Astrocyte (in vitro differentiated cells and primary cell): ENCODE results near the gene EIF4B. TPM values are rescaled to one million over a fixed set of nuclear protein-coding genes. Genes with fewer than 3 reads are reported as not detected.

Source experiments
- DNase-seq: peaks from one replicate; pipeline ENCODE4 v3.0.0-alpha.2; 2010; ENCODE audit warnings: low read depth
- FAIRE-seq: peaks from 2 replicates; lab custom pipeline; 2011; peaks lifted over from hg19 to GRCh38; lab: Jason Lieb, UNC
- H2AFZ ChIP-seq: 2 replicates; pipeline ENCODE4 v1.6.0; 2012; ENCODE audit warnings: low read depth, low read length, inconsistent platforms
- H3K27ac ChIP-seq: 2 replicates; pipeline ENCODE4 v1.5.1; 2011; ENCODE audit warnings: low read depth, low read length, inconsistent platforms
- H3K27me3 ChIP-seq: 2 replicates; pipeline ENCODE4 v1.6.0; 2011; ENCODE audit warnings: low read length, inconsistent platforms; ENCODE audit not compliant: insufficient read depth
- H3K36me3 ChIP-seq: 2 replicates; pipeline ENCODE4 v1.5.1; 2011; ENCODE audit warnings: low read length, inconsistent platforms; ENCODE audit not compliant: insufficient read depth
- H3K4me1 ChIP-seq: 2 replicates; pipeline ENCODE4 v1.5.1; 2011; ENCODE audit warnings: low read length, inconsistent platforms; ENCODE audit not compliant: insufficient read depth
- H3K4me2 ChIP-seq: 2 replicates; pipeline ENCODE4 v1.6.0; 2012; ENCODE audit warnings: low read length, inconsistent platforms
- H3K4me3 ChIP-seq: 2 replicates; pipeline ENCODE4 v1.5.1; 2011; ENCODE audit warnings: low read depth, mild to moderate bottlenecking, low read length, inconsistent platforms; ENCODE audit not compliant: insufficient read depth
- H3K79me2 ChIP-seq: 2 replicates; pipeline ENCODE4 v1.6.0; 2012; ENCODE audit warnings: mild to moderate bottlenecking, low read length, inconsistent platforms; ENCODE audit not compliant: insufficient read depth
- H3K9ac ChIP-seq: 2 replicates; pipeline ENCODE4 v1.6.0; 2012; ENCODE audit warnings: mild to moderate bottlenecking, low read length, inconsistent platforms
- H3K9me3 ChIP-seq: 2 replicates; pipeline ENCODE4 v1.5.1; 2012; ENCODE audit warnings: low read depth, mild to moderate bottlenecking, low read length, inconsistent platforms; ENCODE audit not compliant: insufficient read depth
- H4K20me1 ChIP-seq: 2 replicates; pipeline ENCODE4 v1.6.0; 2012; ENCODE audit warnings: low read length, inconsistent platforms; ENCODE audit not compliant: insufficient read depth
- H3K27ac Mint-ChIP-seq: one replicate; pipeline ENCODE4 v1.8.0; 2021; ENCODE audit warnings: mild to moderate bottlenecking, mixed read lengths; ENCODE audit not compliant: unreplicated experiment
- H3K27me3 Mint-ChIP-seq: one replicate; pipeline ENCODE4 v1.8.0; 2021; ENCODE audit warnings: low read depth, mixed read lengths; ENCODE audit not compliant: unreplicated experiment
- H3K36me3 Mint-ChIP-seq: one replicate; pipeline ENCODE4 v1.8.0; 2021; ENCODE audit warnings: low read depth, mixed read lengths; ENCODE audit not compliant: unreplicated experiment
- H3K4me1 Mint-ChIP-seq: one replicate; pipeline ENCODE4 v1.8.0; 2021; ENCODE audit warnings: low read depth, mixed read lengths; ENCODE audit not compliant: unreplicated experiment
- H3K4me3 Mint-ChIP-seq: one replicate; pipeline ENCODE4 v1.8.0; 2021; ENCODE audit warnings: mild to moderate bottlenecking, moderate library complexity, mixed read lengths; ENCODE audit not compliant: unreplicated experiment
- H3K9me3 Mint-ChIP-seq: one replicate; pipeline ENCODE4 v1.8.0; 2021; ENCODE audit warnings: mild to moderate bottlenecking, mixed read lengths; ENCODE audit not compliant: unreplicated experiment
- EZH2 ChIP-seq: IDR thresholded peaks from 2 replicates; pipeline ENCODE4 v1.6.1; 2012; ENCODE audit warnings: mild to moderate bottlenecking, low read length, inconsistent platforms; ENCODE audit not compliant: insufficient read depth
- total RNA-seq: library from RNA; stranded (reverse); gene quantifications from 2 replicates; pipeline ENCODE4 v1.2.1, GENCODE V29; 2021
- TF ChIP-seq, protein P1 (sequence below): IDR thresholded peaks from 2 replicates; pipeline ENCODE4 v1.5.1; 2011; ENCODE audit warnings: low read depth, mild to moderate bottlenecking, inconsistent platforms, low read length, moderate library complexity; ENCODE audit not compliant: insufficient read depth

Gene EIF4B
- total RNA-seq, 1 donor from 2014 or later, result 242 TPM

DNA sequence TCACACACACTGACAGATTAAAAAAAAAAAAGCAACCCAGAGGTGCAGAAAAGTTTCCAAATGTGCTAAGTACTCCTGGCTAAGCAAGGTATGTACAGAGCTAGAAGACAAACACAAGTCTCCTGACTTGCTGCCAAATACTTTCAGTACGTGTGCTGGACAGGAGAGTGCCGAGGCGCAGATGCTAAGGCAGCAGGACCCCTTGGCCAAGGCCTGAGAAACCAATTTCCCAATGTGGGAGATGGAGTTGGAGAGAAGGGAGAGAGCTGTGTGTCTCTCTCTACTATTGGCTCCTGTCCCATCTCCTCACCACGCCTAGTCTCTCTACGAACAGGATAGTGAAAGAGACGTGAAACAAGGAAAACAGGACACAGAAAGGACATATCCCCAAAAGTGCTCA is 67.6 kb downstream of the EIF4B start:
- no peaks in the 10 kb centered on the region for H3K9me3 ChIP-seq
- peaks cover 5% of the 10 kb centered on the region for H4K20me1 ChIP-seq
- peaks cover 27% of the 10 kb centered on the region for H3K4me1 Mint-ChIP-seq
- no peak overlapping the region for H3K4me3 ChIP-seq
- H3K9me3 Mint-ChIP-seq, result no peaks in the 10 kb centered on the region
- no peak overlapping the region for H3K4me3 Mint-ChIP-seq
- no peaks in the 10 kb centered on the region for H3K27me3 Mint-ChIP-seq
- H3K27ac Mint-ChIP-seq, result no peak overlapping the region
- H3K4me1 ChIP-seq, result peaks cover 31% of the 10 kb centered on the region
- H3K79me2 ChIP-seq, result peaks cover 26% of the 10 kb centered on the region
- H2AFZ ChIP-seq, result no peak overlapping the region
- no peak overlapping the region for H3K9ac ChIP-seq
- peaks cover 54% of the 10 kb centered on the region for H3K36me3 Mint-ChIP-seq
- peaks cover 33% of the 10 kb centered on the region for H3K36me3 ChIP-seq
- no peak overlapping the region for H3K27ac ChIP-seq
- no peak for TF ChIP-seq EZH2
- TF ChIP-seq, protein P1, sequence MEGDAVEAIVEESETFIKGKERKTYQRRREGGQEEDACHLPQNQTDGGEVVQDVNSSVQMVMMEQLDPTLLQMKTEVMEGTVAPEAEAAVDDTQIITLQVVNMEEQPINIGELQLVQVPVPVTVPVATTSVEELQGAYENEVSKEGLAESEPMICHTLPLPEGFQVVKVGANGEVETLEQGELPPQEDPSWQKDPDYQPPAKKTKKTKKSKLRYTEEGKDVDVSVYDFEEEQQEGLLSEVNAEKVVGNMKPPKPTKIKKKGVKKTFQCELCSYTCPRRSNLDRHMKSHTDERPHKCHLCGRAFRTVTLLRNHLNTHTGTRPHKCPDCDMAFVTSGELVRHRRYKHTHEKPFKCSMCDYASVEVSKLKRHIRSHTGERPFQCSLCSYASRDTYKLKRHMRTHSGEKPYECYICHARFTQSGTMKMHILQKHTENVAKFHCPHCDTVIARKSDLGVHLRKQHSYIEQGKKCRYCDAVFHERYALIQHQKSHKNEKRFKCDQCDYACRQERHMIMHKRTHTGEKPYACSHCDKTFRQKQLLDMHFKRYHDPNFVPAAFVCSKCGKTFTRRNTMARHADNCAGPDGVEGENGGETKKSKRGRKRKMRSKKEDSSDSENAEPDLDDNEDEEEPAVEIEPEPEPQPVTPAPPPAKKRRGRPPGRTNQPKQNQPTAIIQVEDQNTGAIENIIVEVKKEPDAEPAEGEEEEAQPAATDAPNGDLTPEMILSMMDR, result no peak
- FAIRE-seq (no peak), DNase-seq (no peak)
- no peaks in the 10 kb centered on the region for H3K27me3 ChIP-seq
- no peak overlapping the region for H3K4me2 ChIP-seq

DNA sequence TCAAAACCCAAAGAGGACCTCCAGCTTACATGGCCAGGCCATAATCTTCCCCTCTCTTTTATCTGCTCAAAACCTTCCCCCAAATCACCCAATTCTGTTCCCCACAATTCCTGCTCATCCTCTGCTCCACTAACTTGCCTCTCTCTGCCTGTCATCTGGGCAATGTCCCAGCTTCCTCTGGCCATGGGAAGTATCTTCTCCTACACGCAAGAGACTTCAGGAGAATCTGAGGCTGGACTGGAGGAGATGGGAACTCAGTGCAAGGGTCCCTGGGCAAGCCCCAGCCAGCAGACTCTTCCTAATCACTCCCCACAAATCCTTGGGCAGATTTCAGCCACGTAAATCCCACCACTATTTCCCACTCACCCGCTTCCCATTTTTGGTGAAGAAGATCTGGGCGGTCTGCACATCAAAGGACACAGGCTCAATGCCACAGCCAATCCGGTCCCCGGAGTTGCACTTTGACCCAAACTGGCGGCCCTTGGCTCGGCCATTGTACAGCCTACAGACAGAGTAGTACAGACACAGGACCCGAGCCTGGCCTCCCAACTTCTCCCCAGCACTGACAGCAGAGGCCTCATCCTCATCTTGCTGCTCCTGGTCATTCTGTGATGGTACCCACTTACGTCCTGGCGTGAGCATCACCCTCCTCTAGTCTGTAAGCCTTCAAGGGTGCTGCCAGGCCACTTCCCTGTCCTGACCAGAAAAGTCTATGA is 68.2 kb downstream of the EIF4B start:
- Histone ChIP-seq H3K27ac (no peak overlapping the region), H2AFZ (no peak overlapping the region), H3K27me3 (no peaks in the 10 kb centered on the region), H3K4me2 (no peak overlapping the region), H3K9ac (no peak overlapping the region), H3K4me3 (no peak overlapping the region), H3K79me2 (peaks cover 26% of the 10 kb centered on the region), H3K36me3 (peaks cover 33% of the 10 kb centered on the region), H3K9me3 (no peaks in the 10 kb centered on the region), H3K4me1 (peaks cover 29% of the 10 kb centered on the region), H4K20me1 (peaks cover 5% of the 10 kb centered on the region)
- no peak for TF ChIP-seq EZH2
- TF ChIP-seq, protein P1, result no peak
- Mint-ChIP-seq H3K36me3 (peaks cover 49% of the 10 kb centered on the region), H3K27me3 (no peaks in the 10 kb centered on the region), H3K27ac (no peak overlapping the region), H3K4me3 (no peak overlapping the region), H3K4me1 (peaks cover 27% of the 10 kb centered on the region), H3K9me3 (no peaks in the 10 kb centered on the region)
- no peak for DNase-seq
- no peak for FAIRE-seq

DNA sequence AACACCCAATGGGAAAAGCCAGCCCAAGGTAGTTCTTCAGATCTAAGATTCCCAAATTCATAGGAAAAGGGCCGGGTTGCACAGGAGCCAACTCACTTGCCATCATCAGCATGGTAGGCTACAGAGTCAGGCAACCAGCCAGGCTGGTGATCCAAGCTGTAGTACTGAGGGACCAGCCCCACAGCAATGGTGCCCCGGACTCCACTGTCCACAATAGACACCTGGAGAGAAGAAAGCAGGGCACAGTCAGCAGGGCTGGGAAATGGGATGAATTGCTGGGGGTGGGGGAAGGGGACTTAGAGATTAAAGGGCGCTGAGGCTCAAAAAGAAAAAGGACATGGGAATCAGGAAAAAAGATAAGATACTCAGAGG is 68.7 kb downstream of the EIF4B start:
- no peaks in the 10 kb centered on the region for H3K9me3 Mint-ChIP-seq
- peaks cover 47% of the 10 kb centered on the region for H3K36me3 Mint-ChIP-seq
- TF ChIP-seq EZH2, result no peak
- TF ChIP-seq, protein P1, result no peak

More for the DNA sequence above, 68.7 kb downstream of the EIF4B start:
- H3K4me1 Mint-ChIP-seq, result peaks cover 27% of the 10 kb centered on the region
- Histone ChIP-seq H3K9ac (no peak overlapping the region), H3K27me3 (no peaks in the 10 kb centered on the region), H3K36me3 (peaks cover 32% of the 10 kb centered on the region), H3K4me1 (peaks cover 34% of the 10 kb centered on the region), H2AFZ (no peak overlapping the region), H3K4me2 (no peak overlapping the region), H4K20me1 (peaks cover 3% of the 10 kb centered on the region), H3K79me2 (peaks cover 26% of the 10 kb centered on the region), H3K4me3 (no peak overlapping the region), H3K9me3 (no peaks in the 10 kb centered on the region), H3K27ac (no peak overlapping the region)
- H3K27ac Mint-ChIP-seq, result no peak overlapping the region
- no peaks in the 10 kb centered on the region for H3K27me3 Mint-ChIP-seq
- H3K4me3 Mint-ChIP-seq, result no peak overlapping the region
- FAIRE-seq, result no peak
- no peak for DNase-seq
